Right renal pelvis (tissue), 4 donors: ENCODE measurements around the gene UTP11. TPM values are rescaled to one million over a fixed set of nuclear protein-coding genes. Genes with fewer than 3 reads are reported as not detected.
"Not testable (repeated sequence)": the region's sequence is repeated elsewhere in the genome, so short reads cannot be mapped to it uniquely, and the experiment has no call there.

ENCODE experiments used
- DNase-seq, 4 donors: peaks; one replicate each; pipeline ENCODE4 v3.0.0-alpha.2; 2013; ENCODE audit warnings: low read depth in 4 of 4, low spot score in 3 of 4, missing footprints in 1 of 4
- polyA plus RNA-seq, 4 donors: library from polyadenylated mRNA; unstranded; fragments of 120-200 nt; gene quantifications; one replicate each; pipeline ENCODE4 v1.2.1, GENCODE V29; 2013; ENCODE audit not compliant: insufficient read length in 4 of 4

The UTP11 gene
- polyA plus RNA-seq, 4 donors: 39.7 to 51.1 (median 44.7) TPM

- no peak for DNase-seq
Measured at GRCh38 chr1:38026592-38027200, 14.2 kb downstream of the UTP11 start.

GRCh38 chr1:38027201-38028104, 14.9 kb downstream of the UTP11 start:
- no peak for DNase-seq

GRCh38 chr1:38028105-38028591, 15.6 kb downstream of the UTP11 start:
- no peak for DNase-seq

GRCh38 chr1:38028671-38029070, 16.1 kb downstream of the UTP11 start:
- no peak for DNase-seq

- no peak for DNase-seq
Measured at GRCh38 chr1:38029081-38029681, 16.6 kb downstream of the UTP11 start.

- no peak for DNase-seq
Measured at GRCh38 chr1:38029685-38030511, 17.4 kb downstream of the UTP11 start.

- no peak for DNase-seq
Measured at GRCh38 chr1:38030596-38031512, 18.3 kb downstream of the UTP11 start.

GRCh38 chr1:38031513-38031866, 19.0 kb downstream of the UTP11 start:
- no peak for DNase-seq

- not testable (repeated sequence) for DNase-seq
Measured at GRCh38 chr1:38032992-38033391, 20.5 kb downstream of the UTP11 start.

GRCh38 chr1:38034871-38035270, 22.3 kb downstream of the UTP11 start:
- DNase-seq: no peak

- DNase-seq: no peak
Measured at GRCh38 chr1:38037221-38037939, 24.8 kb downstream of the UTP11 start.

GRCh38 chr1:38038861-38039260, 26.3 kb downstream of the UTP11 start:
- DNase-seq: no peak

GRCh38 chr1:38039331-38040088, 27.0 kb downstream of the UTP11 start:
- no peak for DNase-seq

- no peak for DNase-seq
Measured at GRCh38 chr1:38041936-38042834, 29.7 kb downstream of the UTP11 start.

GRCh38 chr1:38043036-38043747, 30.7 kb downstream of the UTP11 start:
- DNase-seq: no peak
